Body of pancreas (tissue), 4 donors: ENCODE results near the gene UAP1L1. TPM values are rescaled to one million over a fixed set of nuclear protein-coding genes. Genes with fewer than 3 reads are reported as not detected.

ENCODE experiments used
- ATAC-seq: fragments of 150-250 bp; one replicate; pipeline ENCODE4 v1.9.1; 2016
- DNase-seq, 4 donors: peaks; one replicate each; pipeline ENCODE4 v3.0.0-alpha.2; 2019
- H3K27ac ChIP-seq, 4 donors: fragments of 200-600 bp; sonication (generic); 1 replicate in 3 of 4; 2 replicates in 1 of 4; pipeline versions ENCODE4 v1.5.1 to v1.6.1; 2016 to 2019; ENCODE audit warnings: mild to moderate bottlenecking in 1 of 4, mixed read lengths in 1 of 4, moderate library complexity in 1 of 4
- H3K27me3 ChIP-seq, 2 donors: fragments of 200-600 bp; sonication (generic); one replicate each; pipeline ENCODE4 v1.6.0; 2016; ENCODE audit warnings: mild to moderate bottlenecking in 1 of 2
- H3K36me3 ChIP-seq, 2 donors: fragments of 200-600 bp; sonication (generic); replicated peaks in 1 of 2; 2 replicates each; pipeline ENCODE4 v1.5.1; 2016; ENCODE audit warnings: low read depth in 2 of 2; ENCODE audit not compliant: insufficient read depth in 1 of 2
- H3K4me1 ChIP-seq: fragments of 200-600 bp; sonication (generic); one replicate; pipeline ENCODE4 v1.6.0; 2016
- H3K4me3 ChIP-seq, 2 donors: fragments of 200-600 bp; sonication (generic); 1 replicate in 1 of 2; 2 replicates in 1 of 2; pipeline ENCODE4 v1.5.1; 2016 to 2019
- H3K9me3 ChIP-seq, 3 donors: fragments of 200-600 bp; sonication (generic); 1 replicate in 2 of 3; 2 replicates in 1 of 3; pipeline ENCODE4 v1.5.1; 2016
- POLR2A ChIP-seq, 3 donors: fragments of 450-650 bp; IDR thresholded peaks; one replicate each; pipeline ENCODE4 v1.6.1; 2016; ENCODE audit warnings: antibody characterized with exemption in 3 of 3, mild to moderate bottlenecking in 2 of 3
- WGBS, 2 donors: methylation state at CpG; one replicate each; pipeline ENCODE4 v1.1.5; 2017; 5-methylcytosine and 5-hydroxymethylcytosine counted together
- intact Hi-C: fragments of 100-400 bp; cut with DNase I; formaldehyde crosslinking; loops from one replicate; pipeline ENCODE4 v1.15.1; 2023
- total RNA-seq, 2 donors: library from RNA; depleted of rRNA; stranded (reverse); fragments of >200 nt; gene quantifications; one replicate each; pipeline ENCODE4 v1.1.0, GENCODE V29; 2016
- TF ChIP-seq, protein P1 (sequence below), 7 experiments: fragments of 450-650 bp in 4 of 7; fragments of 200-600 bp in 3 of 7; sonication (generic) in 3 of 7; IDR thresholded peaks; one replicate each; pipeline ENCODE4 v1.5.1; 2016 to 2019; ENCODE audit warnings: antibody characterized with exemption in 7 of 7

Gene UAP1L1
- total RNA-seq, 2 donors from 2014 or later: 7.8 to 8.2 TPM

DNA sequence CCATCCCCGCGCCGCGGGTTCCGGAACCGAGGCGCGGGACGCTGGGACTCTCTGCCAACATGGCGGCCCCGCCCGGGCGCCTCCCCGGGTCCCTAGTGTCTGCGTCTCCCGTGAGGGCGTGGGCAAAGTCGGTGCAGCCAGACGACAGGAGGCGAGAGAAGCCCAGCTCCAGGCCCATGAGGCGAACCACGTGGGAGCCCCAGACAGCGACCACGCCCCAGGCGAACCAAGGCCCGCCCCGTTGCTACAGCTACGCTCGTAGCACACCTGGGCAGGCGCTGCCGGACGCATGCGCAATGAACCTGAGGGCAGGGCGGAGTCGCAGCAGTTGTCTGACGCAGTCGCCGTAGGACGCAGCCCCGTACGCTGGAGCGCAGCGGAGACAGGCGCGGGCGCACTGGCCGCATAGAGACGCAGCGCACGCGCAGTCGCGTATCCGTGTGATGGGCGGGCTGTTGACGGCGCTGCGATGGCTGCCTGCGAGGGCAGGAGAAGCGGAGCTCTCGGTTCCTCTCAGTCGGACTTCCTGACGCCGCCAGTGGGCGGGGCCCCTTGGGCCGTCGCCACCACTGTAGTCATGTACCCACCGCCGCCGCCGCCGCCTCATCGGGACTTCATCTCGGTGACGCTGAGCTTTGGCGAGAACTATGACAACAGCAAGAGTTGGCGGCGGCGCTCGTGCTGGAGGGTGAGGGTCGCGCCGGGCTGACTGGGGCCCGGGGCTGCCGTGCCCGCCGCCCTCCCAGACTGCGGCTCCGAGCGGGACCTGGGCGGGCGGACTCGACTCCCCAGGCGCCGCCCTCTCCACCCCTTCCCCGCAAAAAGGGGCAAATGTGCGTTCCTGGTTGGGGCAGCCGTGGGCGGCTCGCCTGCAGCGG is 9.5 kb downstream of the UAP1L1 start, which contains the start of gene MAN1B1:
TSS of gene MAN1B1 (plus strand) at position 455 of the 878 bp plus-strand sequence. CDS start at position 470, 15 bp downstream.
- peak within 1 kb of the TSS; percentile 75 to 95 (median 87) for H3K27ac ChIP-seq
- intact Hi-C loops: no loop called here

DNA sequence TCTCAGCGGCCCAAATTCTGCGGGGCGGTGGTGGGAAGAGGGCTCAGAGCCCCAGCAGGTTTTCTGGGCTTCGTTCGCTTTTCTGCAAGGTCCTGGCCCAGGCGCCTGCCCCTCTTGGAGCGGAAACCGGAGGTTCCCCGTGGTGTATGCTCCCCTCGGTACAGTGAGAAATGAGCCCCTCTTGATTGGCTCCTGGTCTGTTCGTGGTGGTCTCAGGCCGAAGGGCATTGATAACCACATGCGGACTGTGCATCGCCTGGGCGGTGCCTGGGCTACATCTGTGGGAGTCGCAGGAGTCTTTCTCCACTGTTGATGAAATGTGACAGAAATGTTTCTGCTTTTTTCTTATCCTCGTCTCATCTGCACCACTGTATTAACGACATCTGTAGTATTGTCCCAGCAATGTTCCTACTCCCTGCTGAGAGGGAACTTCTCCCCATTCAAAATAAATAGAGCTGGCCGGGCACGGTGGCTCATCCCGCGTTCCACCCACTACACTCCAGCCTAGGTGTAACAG is 10.2 kb downstream of the UAP1L1 start:
- Histone ChIP-seq H3K36me3 (no peaks in the 10 kb centered on the region), H3K27ac (peak overlapping the region; percentile 56 to 95 (median 78)), H3K9me3 (no peaks in the 10 kb centered on the region), H3K27me3 (no peaks in the 10 kb centered on the region), H3K4me1 (peaks cover 42% of the 10 kb centered on the region), H3K4me3 (peak overlapping the region; percentile 11 to 33)
- intact Hi-C loops: no loop called here
- no peak for ATAC-seq
- no peak for TF ChIP-seq POLR2A (IDR thresholded peaks at IDR 0.05)
- TF ChIP-seq, protein P1, sequence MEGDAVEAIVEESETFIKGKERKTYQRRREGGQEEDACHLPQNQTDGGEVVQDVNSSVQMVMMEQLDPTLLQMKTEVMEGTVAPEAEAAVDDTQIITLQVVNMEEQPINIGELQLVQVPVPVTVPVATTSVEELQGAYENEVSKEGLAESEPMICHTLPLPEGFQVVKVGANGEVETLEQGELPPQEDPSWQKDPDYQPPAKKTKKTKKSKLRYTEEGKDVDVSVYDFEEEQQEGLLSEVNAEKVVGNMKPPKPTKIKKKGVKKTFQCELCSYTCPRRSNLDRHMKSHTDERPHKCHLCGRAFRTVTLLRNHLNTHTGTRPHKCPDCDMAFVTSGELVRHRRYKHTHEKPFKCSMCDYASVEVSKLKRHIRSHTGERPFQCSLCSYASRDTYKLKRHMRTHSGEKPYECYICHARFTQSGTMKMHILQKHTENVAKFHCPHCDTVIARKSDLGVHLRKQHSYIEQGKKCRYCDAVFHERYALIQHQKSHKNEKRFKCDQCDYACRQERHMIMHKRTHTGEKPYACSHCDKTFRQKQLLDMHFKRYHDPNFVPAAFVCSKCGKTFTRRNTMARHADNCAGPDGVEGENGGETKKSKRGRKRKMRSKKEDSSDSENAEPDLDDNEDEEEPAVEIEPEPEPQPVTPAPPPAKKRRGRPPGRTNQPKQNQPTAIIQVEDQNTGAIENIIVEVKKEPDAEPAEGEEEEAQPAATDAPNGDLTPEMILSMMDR (IDR thresholded peaks at IDR 0.05): no peak
- WGBS, 2 donors: 8 to 18% methylated on average over 11 to 22 of the region's 22 CpGs
- DNase-seq: no peak

More for the DNA sequence above, 9.5 kb downstream of the UAP1L1 start, which contains the start of gene MAN1B1:
- peaks cover 42% of the 10 kb centered on the region for H3K4me1 ChIP-seq
- 0% methylated on average over 101 of the region's 101 CpGs; no CpG with 5 or more reads in 1 of the 2 donors for whole genome bisulfite sequencing, 2 donors
- no peaks in the 10 kb centered on the region for H3K36me3 ChIP-seq
- DNase-seq (peak; percentile 99 to 100 (median 100)), ATAC-seq (peak; percentile 95)
- peak; percentile 73 to 86 (median 84) for TF ChIP-seq POLR2A (IDR thresholded peaks at IDR 0.05)
- TF ChIP-seq, protein P1 (IDR thresholded peaks at IDR 0.05): peak in 3 of 7 experiments; percentile 0 to 14 (median 4)
- H3K27me3 ChIP-seq: no peaks in the 10 kb centered on the region
- H3K9me3 ChIP-seq: no peaks in the 10 kb centered on the region
- H3K4me3 ChIP-seq: peak within 1 kb of the TSS; percentile 33 to 67

GRCh38 chr9:137088121-137088520 is 10.8 kb downstream of the UAP1L1 start:
- no peaks in the 10 kb centered on the region for H3K27me3 ChIP-seq
- H3K4me3 ChIP-seq: no peak overlapping the region
- intact Hi-C loops: no loop called here
- H3K4me1 ChIP-seq: peaks cover 42% of the 10 kb centered on the region
- no peaks in the 10 kb centered on the region for H3K36me3 ChIP-seq
- H3K27ac ChIP-seq: no peak overlapping the region
- no peak for DNase-seq
- no peak for TF ChIP-seq POLR2A (IDR thresholded peaks at IDR 0.05)
- TF ChIP-seq, protein P1 (IDR thresholded peaks at IDR 0.05): no peak
- 49 to 63% methylated on average over 5 of the region's 5 CpGs for WGBS, 2 donors
- no peak for ATAC-seq
- H3K9me3 ChIP-seq: no peaks in the 10 kb centered on the region

- Histone ChIP-seq H3K27ac (no peak overlapping the region), H3K36me3 (no peaks in the 10 kb centered on the region), H3K4me1 (peaks cover 42% of the 10 kb centered on the region), H3K4me3 (no peak overlapping the region), H3K27me3 (no peaks in the 10 kb centered on the region), H3K9me3 (no peaks in the 10 kb centered on the region)
- DNase-seq (no peak), ATAC-seq (no peak)
- intact Hi-C loops: no loop called here
- TF ChIP-seq, protein P1 (IDR thresholded peaks at IDR 0.05): no peak
- WGBS, 2 donors: 50 to 52% methylated on average over 11 of the region's 11 CpGs
Observed at GRCh38 chr9:137089232-137089947, 12.1 kb downstream of the UAP1L1 start.
